Measurements from ENCODE around the gene C22orf39.

DNA sequence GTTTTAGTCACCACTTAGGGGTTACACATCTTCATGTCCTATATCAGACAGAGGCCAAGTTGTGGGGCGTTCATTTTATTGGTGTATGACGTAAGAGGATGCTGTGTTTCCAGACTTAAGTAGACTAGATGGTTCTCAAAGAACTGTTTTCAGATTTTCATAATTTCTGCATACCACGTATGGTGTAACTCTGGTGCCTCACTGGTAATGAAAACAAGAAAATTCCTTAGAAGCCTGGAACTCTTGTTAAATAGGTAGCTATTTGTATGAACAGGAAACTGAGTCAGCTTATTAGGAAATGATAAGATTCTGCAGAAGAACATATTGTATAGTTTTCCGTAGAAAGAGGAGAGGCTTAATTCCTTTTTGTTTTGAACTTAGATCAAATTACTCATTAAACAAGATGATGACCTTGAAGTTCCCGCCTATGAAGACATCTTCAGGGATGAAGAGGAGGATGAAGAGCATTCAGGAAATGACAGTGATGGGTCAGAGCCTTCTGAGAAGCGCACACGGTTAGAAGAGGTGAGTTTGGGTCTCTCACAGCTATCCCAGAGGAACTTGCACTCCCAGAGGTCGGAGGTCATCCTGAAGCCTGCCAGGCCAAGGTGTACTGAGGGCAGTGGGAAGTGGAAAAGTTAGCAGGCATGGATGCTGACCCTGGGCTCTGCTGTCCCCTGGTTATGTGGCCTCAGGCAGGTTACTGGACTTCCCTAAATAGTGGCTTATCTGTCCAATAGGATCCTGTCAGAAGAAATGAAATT is 36.2 kb upstream of the C22orf39 start:
- TF ChIP-seq, protein P1, sequence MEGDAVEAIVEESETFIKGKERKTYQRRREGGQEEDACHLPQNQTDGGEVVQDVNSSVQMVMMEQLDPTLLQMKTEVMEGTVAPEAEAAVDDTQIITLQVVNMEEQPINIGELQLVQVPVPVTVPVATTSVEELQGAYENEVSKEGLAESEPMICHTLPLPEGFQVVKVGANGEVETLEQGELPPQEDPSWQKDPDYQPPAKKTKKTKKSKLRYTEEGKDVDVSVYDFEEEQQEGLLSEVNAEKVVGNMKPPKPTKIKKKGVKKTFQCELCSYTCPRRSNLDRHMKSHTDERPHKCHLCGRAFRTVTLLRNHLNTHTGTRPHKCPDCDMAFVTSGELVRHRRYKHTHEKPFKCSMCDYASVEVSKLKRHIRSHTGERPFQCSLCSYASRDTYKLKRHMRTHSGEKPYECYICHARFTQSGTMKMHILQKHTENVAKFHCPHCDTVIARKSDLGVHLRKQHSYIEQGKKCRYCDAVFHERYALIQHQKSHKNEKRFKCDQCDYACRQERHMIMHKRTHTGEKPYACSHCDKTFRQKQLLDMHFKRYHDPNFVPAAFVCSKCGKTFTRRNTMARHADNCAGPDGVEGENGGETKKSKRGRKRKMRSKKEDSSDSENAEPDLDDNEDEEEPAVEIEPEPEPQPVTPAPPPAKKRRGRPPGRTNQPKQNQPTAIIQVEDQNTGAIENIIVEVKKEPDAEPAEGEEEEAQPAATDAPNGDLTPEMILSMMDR (IDR thresholded peaks at IDR 0.05), result no peak
- TF ChIP-seq POLR2A (IDR thresholded peaks at IDR 0.05), result no peak

All from thyroid gland (tissue), 4 donors.